Stimulated activated naive B cell treated with anti-CD40 and anti-IgM and Interleukin-4, amounts not matched to agents 10 μg/mL and 1 μg/mL and 100 μg/mL, for 72 hours (primary cell): ENCODE data around the gene AFF1.

Experiments
- ATAC-seq, 2 donors: fragments of 150-1000 bp; cut with Tn5 transposase; replicated peaks; 2 replicates each; pipeline ENCODE4 v1.10.0; 2021; ENCODE audit warnings: moderate library complexity in 1 of 2
- DNase-seq: peaks from one replicate; pipeline ENCODE4 v3.0.0; 2021
- H3K27ac Mint-ChIP-seq: one replicate; pipeline ENCODE4 v1.8.0; 2022; ENCODE audit warnings: mild to moderate bottlenecking, mixed read lengths
- H3K27me3 Mint-ChIP-seq, 2 donors: one replicate each; pipeline ENCODE4 v1.8.0; 2022; ENCODE audit warnings: mixed read lengths in 2 of 2
- H3K36me3 Mint-ChIP-seq, 2 donors: one replicate each; pipeline ENCODE4 v1.8.0; 2022; ENCODE audit warnings: mixed read lengths in 2 of 2, mild to moderate bottlenecking in 1 of 2
- H3K4me1 Mint-ChIP-seq, 2 donors: one replicate each; pipeline ENCODE4 v1.8.0; 2022; ENCODE audit warnings: mixed read lengths in 2 of 2, mild to moderate bottlenecking in 1 of 2
- H3K4me3 Mint-ChIP-seq, 2 donors: one replicate each; pipeline ENCODE4 v1.8.0; 2022; ENCODE audit warnings: mild to moderate bottlenecking in 2 of 2, mixed read lengths in 2 of 2, moderate library complexity in 1 of 2
- H3K9me3 Mint-ChIP-seq, 2 donors: one replicate each; pipeline ENCODE4 v1.8.0; 2022; ENCODE audit warnings: mixed read lengths in 2 of 2, mild to moderate bottlenecking in 1 of 2

Gene AFF1

GRCh38 chr4:86928400-86929255 lies 6.2 kb upstream of the AFF1 start:
- Mint-ChIP-seq H3K4me1 (peaks cover 18 to 30% of the 10 kb centered on the region in 2 donors), H3K36me3 (peaks cover 5 to 7% of the 10 kb centered on the region in 2 donors), H3K9me3 (no peaks in the 10 kb centered on the region), H3K27ac (peak overlapping the region; percentile 62), H3K4me3 (peak overlapping the region; percentile 77), H3K27me3 (no peaks in the 10 kb centered on the region)
- DNase-seq (no peak), ATAC-seq (peak; percentile 68 to 70)

GRCh38 chr4:86934147-86934770 lies 552 bp upstream of the AFF1 start:
- Mint-ChIP-seq H3K36me3 (peaks cover 2 to 4% of the 10 kb centered on the region in 2 donors), H3K4me3 (peak overlapping the region; percentile 82 to 92), H3K27ac (peak overlapping the region; percentile 83), H3K27me3 (no peaks in the 10 kb centered on the region), H3K9me3 (no peaks in the 10 kb centered on the region), H3K4me1 (peaks cover 17 to 45% of the 10 kb centered on the region in 2 donors)
- DNase-seq = no peak
- no peak for ATAC-seq

GRCh38 chr4:86935566-86935852 lies 698 bp downstream of the AFF1 start:
- no peak for DNase-seq
- ATAC-seq = no peak
- Mint-ChIP-seq H3K4me1 (peaks cover 24 to 58% of the 10 kb centered on the region in 2 donors), H3K27me3 (no peaks in the 10 kb centered on the region), H3K36me3 (peaks cover 2 to 4% of the 10 kb centered on the region in 2 donors), H3K9me3 (no peaks in the 10 kb centered on the region), H3K27ac (peak overlapping the region; percentile 87), H3K4me3 (peak overlapping the region; percentile 84 to 92)

GRCh38 chr4:86935853-86936733 lies 1.3 kb downstream of the AFF1 start:
- Mint-ChIP-seq H3K9me3 (no peaks in the 10 kb centered on the region), H3K27me3 (no peaks in the 10 kb centered on the region), H3K27ac (peak overlapping the region; percentile 87), H3K36me3 (peaks cover 2% of the 10 kb centered on the region in 2 donors), H3K4me3 (peak overlapping the region; percentile 84 to 92), H3K4me1 (peaks cover 24 to 60% of the 10 kb centered on the region in 2 donors)
- ATAC-seq = peak; percentile 53 to 60
- DNase-seq = peak; percentile 70

GRCh38 chr4:86938771-86939520 lies 4.1 kb downstream of the AFF1 start:
- ATAC-seq (no peak), DNase-seq (no peak)
- H3K4me3 Mint-ChIP-seq = peak overlapping the region in 1 of 2 donors; percentile 21
- H3K36me3 Mint-ChIP-seq = no peaks in the 10 kb centered on the region
- H3K9me3 Mint-ChIP-seq = no peaks in the 10 kb centered on the region
- H3K27ac Mint-ChIP-seq = peak overlapping the region; percentile 14
- H3K4me1 Mint-ChIP-seq = peaks cover 31 to 67% of the 10 kb centered on the region in 2 donors
- H3K27me3 Mint-ChIP-seq = no peaks in the 10 kb centered on the region

GRCh38 chr4:86939729-86940575 lies 5.1 kb downstream of the AFF1 start:
- Mint-ChIP-seq H3K27me3 (no peaks in the 10 kb centered on the region), H3K9me3 (no peaks in the 10 kb centered on the region), H3K36me3 (peaks cover 0 to 5% of the 10 kb centered on the region in 2 donors), H3K4me3 (peak overlapping the region; percentile 21 to 25), H3K27ac (peak overlapping the region; percentile 76), H3K4me1 (peaks cover 40 to 74% of the 10 kb centered on the region in 2 donors)
- peak; percentile 50 to 55 for ATAC-seq
- DNase-seq = peak; percentile 43

GRCh38 chr4:86940920-86941460 lies 6.2 kb downstream of the AFF1 start:
- Mint-ChIP-seq H3K9me3 (no peaks in the 10 kb centered on the region), H3K27me3 (no peaks in the 10 kb centered on the region), H3K4me3 (no peak overlapping the region), H3K36me3 (peaks cover 2 to 5% of the 10 kb centered on the region in 2 donors), H3K4me1 (peaks cover 44 to 78% of the 10 kb centered on the region in 2 donors), H3K27ac (no peak overlapping the region)
- no peak for ATAC-seq
- no peak for DNase-seq

- Mint-ChIP-seq H3K4me3 (no peak overlapping the region), H3K9me3 (no peaks in the 10 kb centered on the region), H3K4me1 (peaks cover 41 to 79% of the 10 kb centered on the region in 2 donors), H3K27ac (no peak overlapping the region), H3K36me3 (peaks cover 2 to 5% of the 10 kb centered on the region in 2 donors), H3K27me3 (no peaks in the 10 kb centered on the region)
- ATAC-seq = no peak
- DNase-seq = no peak
These were observed 7.4 kb downstream of the AFF1 start for GRCh38 chr4:86942185-86942666.

- Mint-ChIP-seq H3K27me3 (no peaks in the 10 kb centered on the region), H3K27ac (no peak overlapping the region), H3K36me3 (peaks cover 7 to 10% of the 10 kb centered on the region in 2 donors), H3K9me3 (no peaks in the 10 kb centered on the region), H3K4me3 (no peak overlapping the region), H3K4me1 (peaks cover 29 to 68% of the 10 kb centered on the region in 2 donors)
- peak; percentile 25 to 44 for ATAC-seq
- no peak for DNase-seq
These were observed 10.4 kb downstream of the AFF1 start for GRCh38 chr4:86944964-86945781.

- H3K27ac Mint-ChIP-seq = no peak overlapping the region
- no peak overlapping the region for H3K4me3 Mint-ChIP-seq
These were observed 12.2 kb downstream of the AFF1 start for GRCh38 chr4:86946868-86947500.

GRCh38 chr4:86947501-86948120 lies 12.8 kb downstream of the AFF1 start:
- no peaks in the 10 kb centered on the region for H3K27me3 Mint-ChIP-seq

More at GRCh38 chr4:86946868-86947500, 12.2 kb downstream of the AFF1 start:
- Mint-ChIP-seq H3K36me3 (peaks cover 15 to 16% of the 10 kb centered on the region in 2 donors), H3K4me1 (peaks cover 33 to 70% of the 10 kb centered on the region in 2 donors), H3K9me3 (no peaks in the 10 kb centered on the region), H3K27me3 (no peaks in the 10 kb centered on the region)
- no peak for DNase-seq
- no peak for ATAC-seq

More at GRCh38 chr4:86947501-86948120, 12.8 kb downstream of the AFF1 start:
- peaks cover 15 to 16% of the 10 kb centered on the region in 2 donors for H3K36me3 Mint-ChIP-seq
- DNase-seq (no peak), ATAC-seq (no peak)
- H3K9me3 Mint-ChIP-seq = no peaks in the 10 kb centered on the region
- no peak overlapping the region for H3K27ac Mint-ChIP-seq
- no peak overlapping the region for H3K4me3 Mint-ChIP-seq
- H3K4me1 Mint-ChIP-seq = peaks cover 30 to 67% of the 10 kb centered on the region in 2 donors
